Mucosa of descending colon (tissue), 3 donors: ENCODE data around the gene AGPAT3. TPM values are rescaled to one million over a fixed set of nuclear protein-coding genes. Genes with fewer than 3 reads are reported as not detected.
"Not testable (repeated sequence)": the region's sequence is repeated elsewhere in the genome, so short reads cannot be mapped to it uniquely, and the experiment has no call there.

Experiments
- ATAC-seq: fragments of 200-7000 bp; cut with Tn5 transposase; one replicate; pipeline ENCODE4 v1.9.1; 2020; ENCODE audit warnings: mild to moderate bottlenecking, moderate library complexity
- DNase-seq, 3 donors: peaks; one replicate each; pipeline ENCODE4 v3.0.0-alpha.2; 2020
- H3K36me3 ChIP-seq: fragments of 200-600 bp; one replicate; pipeline ENCODE4 v1.8.0; 2021; ENCODE audit warnings: low read depth, mild to moderate bottlenecking
- H3K4me1 ChIP-seq: fragments of 200-600 bp; one replicate; pipeline ENCODE4 v1.8.0; 2021; ENCODE audit warnings: low read depth, mild to moderate bottlenecking
- H3K4me3 ChIP-seq: fragments of 200-600 bp; one replicate; pipeline ENCODE4 v1.8.0; 2021; ENCODE audit warnings: mild to moderate bottlenecking
- H3K9me3 ChIP-seq: fragments of 200-600 bp; one replicate; pipeline ENCODE4 v1.8.0; 2021; ENCODE audit warnings: mild to moderate bottlenecking
- intact Hi-C, 2 donors: fragments of 100-400 bp; cut with DNase I in 1 of 2; cut with micrococcal nuclease in 1 of 2; formaldehyde crosslinking; loops; one replicate each; pipeline versions ENCODE4 v1.11.0 to v1.11.1; 2022; cut with DNase I, micrococcal nuclease
- total RNA-seq, 3 donors: library from RNA; stranded (reverse); fragmentation: NEBNext Ultra II Directional in 2 of 3; extraction: Animal tissue kit (Norgen Biotek cat#: 25700) in 2 of 3; gene quantifications; one replicate each; pipeline versions ENCODE4 v1.2.1 to v1.2.4, GENCODE V29; 2021 to 2023
- TF ChIP-seq, protein P1 (sequence below): fragments of 200-600 bp; IDR thresholded peaks from one replicate; pipeline ENCODE4 v1.8.0; 2022; ENCODE audit warnings: antibody characterized with exemption, mild to moderate bottlenecking
- donor health status: DM: no; HTN: no; CAD: no; lungs with moderate emphysema.
- donor health status: DM: no; HTN: no; CAD: no.
- donor health status: DM: no; HTN: yes; CAD: no.

AGPAT3 gene
- total RNA-seq, 3 donors from 2014 or later = 77.7 to 120 (median 97.7) TPM

DNA sequence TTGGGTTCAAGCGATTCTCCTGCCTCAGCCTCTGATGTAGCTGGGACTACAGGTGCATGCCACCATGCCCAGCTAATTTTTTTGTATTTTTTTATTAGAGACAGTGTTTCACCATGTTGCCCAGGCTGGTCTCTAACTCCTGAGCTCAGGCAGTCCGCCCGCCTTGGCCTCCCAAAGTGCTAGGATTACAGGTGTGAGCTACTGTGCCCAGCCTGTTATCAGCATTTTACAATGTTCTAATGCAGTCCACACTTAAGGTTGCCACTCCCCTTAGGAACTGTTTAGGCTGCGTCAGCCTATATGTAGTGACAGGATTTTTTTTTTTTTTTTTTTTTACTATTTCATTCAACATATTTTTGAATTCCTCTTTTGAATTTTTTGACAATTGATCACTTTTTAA is 30.2 kb downstream of the AGPAT3 start:
- no peaks in the 10 kb centered on the region for H3K36me3 ChIP-seq
- DNase-seq (peak in 1 of 3 donors; percentile 42), ATAC-seq (peak; percentile 96)
- no peak overlapping the region for H3K4me3 ChIP-seq
- H3K9me3 ChIP-seq = no peaks in the 10 kb centered on the region
- H3K4me1 ChIP-seq = no peaks in the 10 kb centered on the region
- intact Hi-C loops = no loop called here
- TF ChIP-seq, protein P1, sequence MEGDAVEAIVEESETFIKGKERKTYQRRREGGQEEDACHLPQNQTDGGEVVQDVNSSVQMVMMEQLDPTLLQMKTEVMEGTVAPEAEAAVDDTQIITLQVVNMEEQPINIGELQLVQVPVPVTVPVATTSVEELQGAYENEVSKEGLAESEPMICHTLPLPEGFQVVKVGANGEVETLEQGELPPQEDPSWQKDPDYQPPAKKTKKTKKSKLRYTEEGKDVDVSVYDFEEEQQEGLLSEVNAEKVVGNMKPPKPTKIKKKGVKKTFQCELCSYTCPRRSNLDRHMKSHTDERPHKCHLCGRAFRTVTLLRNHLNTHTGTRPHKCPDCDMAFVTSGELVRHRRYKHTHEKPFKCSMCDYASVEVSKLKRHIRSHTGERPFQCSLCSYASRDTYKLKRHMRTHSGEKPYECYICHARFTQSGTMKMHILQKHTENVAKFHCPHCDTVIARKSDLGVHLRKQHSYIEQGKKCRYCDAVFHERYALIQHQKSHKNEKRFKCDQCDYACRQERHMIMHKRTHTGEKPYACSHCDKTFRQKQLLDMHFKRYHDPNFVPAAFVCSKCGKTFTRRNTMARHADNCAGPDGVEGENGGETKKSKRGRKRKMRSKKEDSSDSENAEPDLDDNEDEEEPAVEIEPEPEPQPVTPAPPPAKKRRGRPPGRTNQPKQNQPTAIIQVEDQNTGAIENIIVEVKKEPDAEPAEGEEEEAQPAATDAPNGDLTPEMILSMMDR = no peak

DNA sequence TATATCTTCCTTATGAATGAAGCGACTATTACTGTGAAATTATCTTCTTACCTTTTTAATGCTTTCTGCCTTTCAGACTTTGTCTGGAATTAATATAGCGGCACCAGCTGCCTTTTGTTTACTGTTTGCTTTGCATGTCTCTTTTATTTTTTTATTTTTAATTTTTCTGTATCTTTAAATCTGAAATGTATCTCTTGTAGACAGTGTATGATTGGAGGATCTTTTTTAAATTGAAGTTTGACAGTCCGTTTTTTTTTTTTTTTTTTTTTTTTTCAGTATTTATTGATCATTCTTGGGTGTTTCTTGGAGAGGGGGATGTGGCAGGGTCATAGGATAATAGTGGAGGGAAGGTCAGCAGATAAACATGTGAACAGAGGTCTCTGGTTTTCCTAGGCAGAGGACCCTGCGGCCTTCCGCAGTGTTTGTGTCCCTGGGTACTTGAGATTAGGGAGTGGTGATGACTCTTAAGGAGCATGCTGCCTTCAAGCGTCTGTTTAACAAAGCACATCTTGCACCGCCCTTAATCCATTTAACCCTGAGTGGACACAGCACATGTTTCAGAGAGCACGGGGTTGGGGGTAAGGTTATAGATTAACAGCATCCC is 31.8 kb downstream of the AGPAT3 start:
- DNase-seq, H3K4me3 ChIP-seq, intact Hi-C loops, H3K9me3 ChIP-seq, H3K4me1 ChIP-seq, H3K36me3 ChIP-seq, ATAC-seq: not testable (repeated sequence)

DNA sequence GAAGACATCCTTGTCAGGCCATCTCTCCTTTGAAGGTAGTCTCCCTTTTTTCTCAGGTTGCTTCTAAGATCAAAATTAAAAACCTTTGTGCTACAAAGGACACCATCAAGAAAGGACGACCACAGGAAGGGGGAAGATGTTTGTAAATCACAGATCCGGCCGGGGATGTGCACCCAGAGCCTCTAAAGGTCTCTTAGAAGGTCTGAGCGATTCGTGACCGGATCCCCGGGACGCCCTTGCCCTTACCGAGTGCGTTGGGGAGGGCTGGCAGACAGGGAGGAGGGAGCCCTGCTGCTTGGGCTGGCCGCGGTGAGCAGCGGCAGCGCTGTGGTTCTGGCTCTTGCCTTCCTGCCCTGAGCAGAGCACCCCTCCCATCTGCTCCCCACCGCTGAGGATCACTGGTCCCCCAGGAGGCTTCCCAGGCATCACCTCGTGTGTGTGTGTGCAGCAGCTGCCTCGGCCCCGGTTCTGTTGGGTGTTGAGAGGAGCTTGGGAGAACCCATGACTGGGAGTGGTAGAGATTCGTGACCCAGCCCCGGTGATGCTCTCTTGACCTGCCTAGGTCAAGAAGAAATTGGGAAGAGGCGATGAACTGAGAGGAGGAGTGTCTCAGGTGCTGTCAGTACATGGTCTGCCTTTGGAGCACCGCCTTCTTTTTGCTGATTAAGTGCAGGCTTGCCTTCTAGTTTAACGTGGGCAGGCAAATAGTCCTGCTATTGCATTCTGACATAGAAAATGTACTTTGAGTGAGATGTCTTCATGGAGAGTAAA is 34.5 kb downstream of the AGPAT3 start:
- DNase-seq (no peak), ATAC-seq (no peak)
- Histone ChIP-seq H3K36me3 (no peaks in the 10 kb centered on the region), H3K9me3 (no peaks in the 10 kb centered on the region), H3K4me1 (peaks cover 10% of the 10 kb centered on the region), H3K4me3 (no peak overlapping the region)
- intact Hi-C loops = no loop called here
- TF ChIP-seq, protein P1 = no peak

DNA sequence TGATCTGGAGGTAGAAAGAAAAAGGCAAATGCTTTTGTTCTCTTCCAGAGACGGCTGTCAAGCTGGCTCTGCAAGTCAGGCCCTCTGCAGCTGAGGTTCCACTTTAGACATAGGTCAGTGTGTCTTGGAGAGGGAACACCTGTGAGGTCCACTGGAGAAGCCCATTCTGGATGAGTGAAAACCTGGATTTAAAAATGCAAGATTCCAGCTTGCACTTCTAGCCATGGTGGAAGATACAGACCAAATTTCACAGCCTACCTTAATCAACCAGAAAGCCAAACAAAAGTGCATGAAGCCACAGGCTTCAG is 35.0 kb downstream of the AGPAT3 start:
- no peak overlapping the region for H3K4me3 ChIP-seq
- intact Hi-C loops = no loop called here
- TF ChIP-seq, protein P1 = no peak
- DNase-seq (no peak), ATAC-seq (no peak)
- no peaks in the 10 kb centered on the region for H3K9me3 ChIP-seq
- H3K4me1 ChIP-seq = peaks cover 10% of the 10 kb centered on the region
- no peaks in the 10 kb centered on the region for H3K36me3 ChIP-seq

DNA sequence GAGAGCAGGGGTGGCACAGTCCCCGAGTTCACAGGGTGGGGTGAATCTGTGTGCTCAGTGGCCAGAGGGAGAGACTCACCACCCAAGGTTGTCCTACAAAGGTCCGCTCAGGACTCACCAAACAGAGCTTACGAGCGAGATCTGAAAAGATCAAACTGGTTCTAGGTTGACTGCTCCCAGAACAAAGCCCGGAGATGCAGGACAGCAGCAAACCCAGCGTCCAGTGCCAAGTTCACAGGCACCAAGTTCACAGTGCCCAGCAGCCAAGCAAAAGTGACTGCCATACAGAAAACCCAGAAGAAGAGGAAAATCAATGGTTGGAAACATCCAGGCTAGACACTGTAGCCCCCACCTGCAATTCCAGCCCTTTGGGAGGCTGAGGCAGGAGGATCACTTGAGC is 35.7 kb downstream of the AGPAT3 start:
- Histone ChIP-seq H3K4me3 (no peak overlapping the region), H3K4me1 (peaks cover 10% of the 10 kb centered on the region), H3K9me3 (no peaks in the 10 kb centered on the region), H3K36me3 (no peaks in the 10 kb centered on the region)
- intact Hi-C loops = no loop called here
- DNase-seq = no peak
- TF ChIP-seq, protein P1 = no peak
- no peak for ATAC-seq

DNA sequence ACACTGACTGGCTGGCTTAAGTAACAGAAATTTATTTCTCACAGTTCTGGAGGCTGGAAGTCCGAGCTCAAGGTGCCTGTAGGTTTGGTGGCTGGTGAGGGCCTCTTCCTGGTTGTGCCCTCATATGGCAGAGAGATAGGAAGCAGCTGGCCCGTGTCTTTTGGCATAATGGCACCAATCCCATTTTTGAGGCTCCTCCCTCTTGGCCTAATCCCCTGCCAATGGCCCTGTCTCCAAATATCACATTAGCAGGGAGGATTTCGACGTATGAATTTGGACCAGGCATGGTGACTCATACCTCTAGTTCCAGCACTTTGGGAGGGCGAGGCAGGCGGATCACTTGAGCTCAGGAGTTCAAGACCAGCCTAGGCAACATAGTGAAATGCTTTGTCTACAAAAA is 37.4 kb downstream of the AGPAT3 start:
- DNase-seq (no peak), ATAC-seq (peak; percentile 14)
- Histone ChIP-seq H3K4me1 (peaks cover 10% of the 10 kb centered on the region), H3K36me3 (no peaks in the 10 kb centered on the region), H3K4me3 (no peak overlapping the region), H3K9me3 (no peaks in the 10 kb centered on the region)
- intact Hi-C loops = no loop called here
- TF ChIP-seq, protein P1 = no peak
